Endothelial cell of umbilical vein (primary cell): Measurements from ENCODE around the gene CARD11. TPM values are rescaled to one million over a fixed set of nuclear protein-coding genes. Genes with fewer than 3 reads are reported as not detected.

Experiments used
- BruUV-seq: library from RNA; stranded (reverse); fragments of 400-500 nt; replicated peaks from 2 replicates; lab custom pipeline; 2021; lab: Mats Ljungman, UMichigan
- CTCF ChIA-PET: fragments of 300-600, 350-600 bp; sonication (Branson Sonifier 250); formaldehyde crosslinking; loops from one replicate; lab custom pipeline; 2021; ENCODE audit warnings: antibody characterized with exemption, inconsistent platforms; lab: Charles Lee
- POLR2A ChIA-PET: fragments of 300-600, 350-600 bp; sonication (Branson Sonifier 250); formaldehyde crosslinking; loops from one replicate; lab custom pipeline; 2021; ENCODE audit warnings: antibody characterized with exemption, inconsistent platforms; lab: Charles Lee
- DNase-seq: peaks from one replicate; pipeline ENCODE4 v3.0.0-alpha.2; 2011; ENCODE audit warnings: low read depth, low spot score
- FAIRE-seq: peaks from 2 replicates; lab custom pipeline; 2011; peaks lifted over from hg19 to GRCh38; lab: Jason Lieb, UNC
- H2AFZ ChIP-seq: 2 replicates; pipeline ENCODE4 v1.6.0; 2012; ENCODE audit warnings: low read depth, low read length, control low read depth, inconsistent platforms
- H3K27ac ChIP-seq: 2 replicates; pipeline ENCODE4 v1.5.1; 2011; ENCODE audit warnings: low read depth, mild to moderate bottlenecking, control low read depth, low read length, moderate library complexity; ENCODE audit not compliant: insufficient read depth
- H3K27me3 ChIP-seq, 2 experiments: 2 replicates each; pipeline versions ENCODE4 v1.6.0 to v1.6.1; 2011; ENCODE audit warnings: low read length in 2 of 2, mixed read lengths in 1 of 2; ENCODE audit not compliant: control insufficient read depth in 2 of 2, insufficient read depth in 2 of 2
- H3K36me3 ChIP-seq, 2 experiments: 2 replicates in 1 of 2; 3 replicates in 1 of 2; pipeline ENCODE4 v1.5.1; 2011; ENCODE audit warnings: low read length in 2 of 2, mild to moderate bottlenecking in 1 of 2, moderate library complexity in 1 of 2; ENCODE audit not compliant: control insufficient read depth in 2 of 2, insufficient read depth in 2 of 2; ENCODE audit errors: extremely low read depth in 1 of 2
- H3K4me1 ChIP-seq: 3 replicates; pipeline ENCODE4 v1.5.1; 2011; ENCODE audit warnings: mild to moderate bottlenecking, low read length; ENCODE audit not compliant: control insufficient read depth, insufficient read depth; ENCODE audit errors: extremely low read depth
- H3K4me2 ChIP-seq: 2 replicates; pipeline ENCODE4 v1.6.1; 2011; ENCODE audit warnings: low read length, control low read depth, mixed read lengths; ENCODE audit not compliant: insufficient read depth
- H3K4me3 ChIP-seq, 3 experiments: fragments of 200-600 bp in 1 of 3; sonication (generic), shearing (Covaris generic) in 1 of 3; replicated peaks in 1 of 3; 2 replicates each; pipeline ENCODE4 v1.5.1; 2011 to 2016; ENCODE audit warnings: control low read depth in 3 of 3, low read length in 3 of 3, mild to moderate bottlenecking in 2 of 3, inconsistent platforms in 1 of 3, low read depth in 1 of 3, moderate library complexity in 1 of 3; ENCODE audit not compliant: insufficient read depth in 1 of 3
- H3K79me2 ChIP-seq: 2 replicates; pipeline ENCODE4 v1.6.0; 2012; ENCODE audit warnings: low read length, inconsistent platforms; ENCODE audit not compliant: control insufficient read depth, insufficient read depth
- H3K9ac ChIP-seq: replicated peaks from 2 replicates; pipeline ENCODE3; 2011; ENCODE audit warnings: low read length, control low read depth; ENCODE audit not compliant: insufficient read depth; ENCODE audit errors: extremely low read depth
- H3K9me1 ChIP-seq: replicated peaks from 3 replicates; pipeline ENCODE4 v1.6.0; 2011; ENCODE audit warnings: mild to moderate bottlenecking, low read length; ENCODE audit not compliant: control insufficient read depth, insufficient read depth; ENCODE audit errors: extremely low read depth
- H3K9me3 ChIP-seq: replicated peaks from 2 replicates; pipeline ENCODE4 v1.5.1; 2012; ENCODE audit warnings: low read length, inconsistent platforms; ENCODE audit not compliant: control insufficient read depth, insufficient read depth
- H4K20me1 ChIP-seq: replicated peaks from 2 replicates; pipeline ENCODE3; 2011; ENCODE audit warnings: mild to moderate bottlenecking, low read length; ENCODE audit not compliant: control insufficient read depth, insufficient read depth; ENCODE audit errors: extremely low read depth
- EZH2 ChIP-seq: IDR thresholded peaks from 2 replicates; pipeline ENCODE4 v1.6.1; 2012; ENCODE audit warnings: borderline replicate concordance, low read depth, mild to moderate bottlenecking, moderate library complexity, low read length, inconsistent platforms; ENCODE audit not compliant: severe bottlenecking
- POLR2A ChIP-seq: IDR thresholded peaks from 2 replicates; pipeline ENCODE4 v1.6.1; 2012; ENCODE audit warnings: low read depth, mild to moderate bottlenecking, control low read depth, low read length
- POLR2AphosphoS5 ChIP-seq: IDR thresholded peaks from 2 replicates; pipeline ENCODE4 v1.6.1; 2012; ENCODE audit warnings: low read depth, mild to moderate bottlenecking, control low read depth, low read length, moderate library complexity; ENCODE audit not compliant: insufficient read depth
- dilution Hi-C: fragments of 300-500 bp; cut with MboI; formaldehyde crosslinking; loops from one replicate; pipeline ENCODE4 v1.15.0; 2019; ENCODE audit warnings: low sequenced_read_pairs; ENCODE audit not compliant: extremely low pct_ligation_motif_present
- intact Hi-C: fragments of 100-400 bp; cut with micrococcal nuclease; formaldehyde crosslinking; loops from one replicate; pipeline ENCODE4 v1.10.0; 2022
- polyA plus RNA-seq, 4 experiments: library from polyadenylated mRNA; depleted of rRNA in 3 of 4; stranded (reverse) in 3 of 4; unstranded in 1 of 4; fragments of >200 nt; gene quantifications; 2 replicates each; pipeline versions ENCODE4 v1.2.1 to v1.2.3, GENCODE V29; 2011 to 2012; ENCODE audit warnings: missing spikeins in 1 of 4
- total RNA-seq: library from RNA; stranded (reverse); gene quantifications from 2 replicates; pipeline ENCODE4 v1.2.3, GENCODE V29; 2021
- TF ChIP-seq, protein P1 (sequence below), 2 donors: IDR thresholded peaks; 1 replicate in 1 of 2; 2 replicates in 1 of 2; pipeline ENCODE4 v1.5.1; 2011; ENCODE audit warnings: low read length in 2 of 2, mild to moderate bottlenecking in 2 of 2, moderate library complexity in 2 of 2, control low read depth in 1 of 2, inconsistent platforms in 1 of 2, low read depth in 1 of 2; ENCODE audit not compliant: insufficient read depth in 1 of 2; ENCODE audit errors: extremely low read depth in 1 of 2
- TF ChIP-seq, protein P2 (sequence below): IDR thresholded peaks from 2 replicates; pipeline ENCODE4 v1.6.1; 2011; ENCODE audit not compliant: insufficient read depth, insufficient read length

The CARD11 gene
- total and polyA plus RNA-seq, 2 donors (not counting 3 experiments of a cell fraction or from before 2014, with no cell fraction given), result 20.4 to 41.8 TPM

- CTCF ChIA-PET, result no interaction called here
- TF ChIP-seq POLR2AphosphoS5 (no peak), POLR2A (no peak), EZH2 (no peak)
- TF ChIP-seq, protein P1, sequence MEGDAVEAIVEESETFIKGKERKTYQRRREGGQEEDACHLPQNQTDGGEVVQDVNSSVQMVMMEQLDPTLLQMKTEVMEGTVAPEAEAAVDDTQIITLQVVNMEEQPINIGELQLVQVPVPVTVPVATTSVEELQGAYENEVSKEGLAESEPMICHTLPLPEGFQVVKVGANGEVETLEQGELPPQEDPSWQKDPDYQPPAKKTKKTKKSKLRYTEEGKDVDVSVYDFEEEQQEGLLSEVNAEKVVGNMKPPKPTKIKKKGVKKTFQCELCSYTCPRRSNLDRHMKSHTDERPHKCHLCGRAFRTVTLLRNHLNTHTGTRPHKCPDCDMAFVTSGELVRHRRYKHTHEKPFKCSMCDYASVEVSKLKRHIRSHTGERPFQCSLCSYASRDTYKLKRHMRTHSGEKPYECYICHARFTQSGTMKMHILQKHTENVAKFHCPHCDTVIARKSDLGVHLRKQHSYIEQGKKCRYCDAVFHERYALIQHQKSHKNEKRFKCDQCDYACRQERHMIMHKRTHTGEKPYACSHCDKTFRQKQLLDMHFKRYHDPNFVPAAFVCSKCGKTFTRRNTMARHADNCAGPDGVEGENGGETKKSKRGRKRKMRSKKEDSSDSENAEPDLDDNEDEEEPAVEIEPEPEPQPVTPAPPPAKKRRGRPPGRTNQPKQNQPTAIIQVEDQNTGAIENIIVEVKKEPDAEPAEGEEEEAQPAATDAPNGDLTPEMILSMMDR (IDR thresholded peaks at IDR 0.05; ENCODE audit: extremely low read depth in 1 of 2, insufficient read depth in 1 of 2, low read depth in 1 of 2, low read length in 2 of 2), result no peak
- TF ChIP-seq, protein P2, sequence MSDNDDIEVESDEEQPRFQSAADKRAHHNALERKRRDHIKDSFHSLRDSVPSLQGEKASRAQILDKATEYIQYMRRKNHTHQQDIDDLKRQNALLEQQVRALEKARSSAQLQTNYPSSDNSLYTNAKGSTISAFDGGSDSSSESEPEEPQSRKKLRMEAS, result no peak
These were observed 71.5 kb downstream of the CARD11 start for GRCh38 chr7:2971914-2972834.

More at GRCh38 chr7:2971914-2972834, 71.5 kb downstream of the CARD11 start:
- H3K4me1 ChIP-seq, result no peaks in the 10 kb centered on the region
- H3K27me3 ChIP-seq, result no peaks in the 10 kb centered on the region
- H3K4me2 ChIP-seq, result no peak overlapping the region
- FAIRE-seq, result no peak
- H3K9me1 ChIP-seq, result no peaks in the 10 kb centered on the region
- no peak overlapping the region for H2AFZ ChIP-seq
- intact Hi-C loops, result no loop called here
- no peaks in the 10 kb centered on the region for H3K79me2 ChIP-seq
- no peak overlapping the region for H3K4me3 ChIP-seq
- no TSS peak for BruUV-seq
- dilution Hi-C loops, result no loop called here
- H3K36me3 ChIP-seq, result peaks cover 0 to 1% of the 10 kb centered on the region in 2 experiments
- no peak for DNase-seq
- POLR2A ChIA-PET, result no interaction called here
- H3K27ac ChIP-seq, result no peak overlapping the region
- no peaks in the 10 kb centered on the region for H4K20me1 ChIP-seq
- H3K9me3 ChIP-seq, result no peaks in the 10 kb centered on the region
- no peak overlapping the region for H3K9ac ChIP-seq
